ENCODE measurements around the gene FOXC2.

Gene FOXC2

GRCh38 chr16:86525696-86526095, 40.9 kb upstream of the FOXC2 start:
- no peak for DNase-seq
- Histone ChIP-seq H3K4me1 (no peaks in the 10 kb centered on the region), H3K4me3 (ENCODE audit: low read depth, low read length) (no peak overlapping the region), H3K36me3 (no peaks in the 10 kb centered on the region), H3K27me3 (peaks cover 24% of the 10 kb centered on the region), H3K9me3 (no peaks in the 10 kb centered on the region)
- no peak for TF ChIP-seq CTCF (IDR thresholded peaks at IDR 0.05; ENCODE audit: low read depth, low read length)

- Histone ChIP-seq H3K36me3 (no peaks in the 10 kb centered on the region), H3K4me3 (ENCODE audit: low read depth, low read length) (no peak overlapping the region), H3K27me3 (peaks cover 13% of the 10 kb centered on the region), H3K9me3 (no peaks in the 10 kb centered on the region), H3K4me1 (no peaks in the 10 kb centered on the region)
- no peak for TF ChIP-seq CTCF (IDR thresholded peaks at IDR 0.05; ENCODE audit: low read depth, low read length)
- DNase-seq: no peak
Observed at GRCh38 chr16:86527366-86527765, 39.3 kb upstream of the FOXC2 start.

GRCh38 chr16:86528061-86528929, 38.3 kb upstream of the FOXC2 start:
- no peak for DNase-seq
- no peak for TF ChIP-seq CTCF (IDR thresholded peaks at IDR 0.05; ENCODE audit: low read depth, low read length)
- no peak overlapping the region for H3K4me3 ChIP-seq (ENCODE audit: low read depth, low read length)
- no peaks in the 10 kb centered on the region for H3K9me3 ChIP-seq
- H3K4me1 ChIP-seq: no peaks in the 10 kb centered on the region
- H3K36me3 ChIP-seq: no peaks in the 10 kb centered on the region
- H3K27me3 ChIP-seq: peaks cover 13% of the 10 kb centered on the region

GRCh38 chr16:86529160-86529559, 37.5 kb upstream of the FOXC2 start:
- Histone ChIP-seq H3K4me3 (ENCODE audit: low read depth, low read length) (no peak overlapping the region), H3K4me1 (no peaks in the 10 kb centered on the region), H3K36me3 (no peaks in the 10 kb centered on the region), H3K9me3 (no peaks in the 10 kb centered on the region), H3K27me3 (peaks cover 9% of the 10 kb centered on the region)
- TF ChIP-seq CTCF (IDR thresholded peaks at IDR 0.05; ENCODE audit: low read depth, low read length): no peak
- no peak for DNase-seq

- no peak for DNase-seq
Observed at GRCh38 chr16:86530251-86531190, 36.1 kb upstream of the FOXC2 start.

More at GRCh38 chr16:86530251-86531190, 36.1 kb upstream of the FOXC2 start:
- no peak for TF ChIP-seq CTCF (IDR thresholded peaks at IDR 0.05; ENCODE audit: low read depth, low read length)
- Histone ChIP-seq H3K4me1 (no peaks in the 10 kb centered on the region), H3K27me3 (no peaks in the 10 kb centered on the region), H3K4me3 (ENCODE audit: low read depth, low read length) (no peak overlapping the region), H3K9me3 (no peaks in the 10 kb centered on the region), H3K36me3 (no peaks in the 10 kb centered on the region)
